ENCODE results near the gene NDUFB6.

Gene NDUFB6

DNA sequence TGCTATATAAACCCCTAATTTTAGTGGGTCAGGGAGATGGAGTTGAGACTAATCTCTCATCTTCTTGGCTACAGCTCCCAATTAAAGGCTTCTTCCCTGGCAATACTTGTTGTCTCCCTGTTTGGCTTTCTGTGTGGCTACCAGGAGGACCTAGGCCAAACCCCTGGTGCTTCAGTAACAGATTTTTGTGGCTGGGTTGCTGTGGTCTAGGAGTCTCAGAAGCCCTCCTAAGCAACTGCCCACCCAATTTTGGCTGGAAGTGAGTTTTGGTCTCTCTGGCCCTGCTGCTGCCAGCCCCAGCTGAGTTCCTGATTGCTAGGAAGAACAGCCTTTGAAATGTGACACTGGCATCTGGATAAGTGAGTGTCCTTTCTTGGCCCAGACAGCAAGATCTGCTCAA is 56.7 kb downstream of the NDUFB6 start:
- DNase-seq, result no peak

DNA sequence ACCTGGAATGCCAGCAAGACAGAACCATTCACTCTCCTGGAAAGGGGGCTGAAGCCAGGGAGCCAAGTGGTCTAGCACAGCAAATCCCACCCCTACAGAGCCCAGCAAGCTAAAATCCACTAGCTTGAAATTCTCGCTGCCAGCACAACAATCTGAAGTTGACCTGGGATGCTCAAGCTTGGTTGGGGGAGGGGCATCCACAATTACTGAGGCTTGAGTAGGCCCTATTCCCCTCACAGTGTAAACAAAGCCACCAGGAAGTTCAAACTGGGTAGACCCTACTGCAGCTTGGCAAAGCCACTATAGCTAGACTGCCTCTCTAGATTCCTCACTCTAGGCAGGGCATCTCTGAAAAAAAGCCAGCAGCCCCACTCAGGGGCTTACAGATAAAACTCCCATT is 64.2 kb downstream of the NDUFB6 start:
- DNase-seq, result no peak

DNA sequence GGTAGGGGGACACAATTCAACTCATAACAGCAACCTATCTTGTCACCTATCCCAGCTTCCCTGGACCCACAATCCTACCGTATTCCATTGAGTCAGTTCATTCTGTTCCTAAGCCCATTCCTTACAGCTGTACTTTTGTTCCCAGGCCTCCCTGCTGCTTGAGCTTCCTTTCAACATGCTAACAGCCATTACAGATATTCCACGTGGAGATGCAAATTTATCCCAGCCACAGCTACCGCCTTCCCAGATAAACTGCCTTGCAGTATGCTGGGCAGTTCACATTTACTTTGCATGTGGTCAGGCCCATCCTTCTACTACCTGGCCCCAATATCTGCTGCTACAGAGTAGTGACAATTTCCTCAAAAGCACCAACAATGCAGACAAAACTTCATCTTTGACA is 70.0 kb downstream of the NDUFB6 start:
- no peak for DNase-seq
